WTC11 (cell line): Measurements from ENCODE around the gene NUP62.

Experiments
- CREB1 ChIP-seq: sonication (generic); formaldehyde crosslinking; IDR thresholded peaks from 2 replicates; pipeline ENCODE4 v1.8.0; 2023; ENCODE audit warnings: mild to moderate bottlenecking, missing genetic modification reagents
- FOXP1 ChIP-seq: sonication (generic); formaldehyde crosslinking; IDR thresholded peaks from 2 replicates; pipeline ENCODE4 v1.8.0; 2022; ENCODE audit warnings: missing genetic modification reagents, mild to moderate bottlenecking, moderate library complexity, borderline replicate concordance
- ZNF396 ChIP-seq: fragments of 250-450 bp; sonication (Bioruptor Pico); IDR thresholded peaks from 2 replicates; pipeline ENCODE4 v1.8.0; 2021; ENCODE audit warnings: mild to moderate bottlenecking, moderate library complexity, borderline replicate concordance
- TF ChIP-seq, protein P1 (sequence below): fragments of 200-600 bp; IDR thresholded peaks from 2 replicates; pipeline ENCODE4 v1.8.0; 2022; ENCODE audit warnings: antibody characterized with exemption
- TF ChIP-seq, protein P2 (sequence below): sonication (generic); formaldehyde crosslinking; conservative IDR thresholded peaks from 2 replicates; pipeline ENCODE4 v1.8.1; 2023; ENCODE audit warnings: mild to moderate bottlenecking, low read depth, missing genetic modification reagents, moderate library complexity
- TF ChIP-seq, protein P3 (sequence below): sonication (generic); formaldehyde crosslinking; IDR thresholded peaks from 2 replicates; pipeline ENCODE4 v1.8.1; 2023; ENCODE audit warnings: mild to moderate bottlenecking, missing genetic modification reagents, moderate library complexity
- TF ChIP-seq, protein P4 (sequence below): sonication (generic); formaldehyde crosslinking; IDR thresholded peaks from 2 replicates; pipeline ENCODE4 v1.8.0; 2022; ENCODE audit warnings: mild to moderate bottlenecking, missing genetic modification reagents
- TF ChIP-seq, protein P5 (sequence below): sonication (generic); formaldehyde crosslinking; IDR thresholded peaks from 2 replicates; pipeline ENCODE4 v1.8.0; 2022; ENCODE audit warnings: mild to moderate bottlenecking, missing genetic modification reagents
- TF ChIP-seq, protein P6 (sequence below): sonication (generic); formaldehyde crosslinking; IDR thresholded peaks from 2 replicates; pipeline ENCODE4 v1.8.1; 2022; ENCODE audit warnings: low read depth, mild to moderate bottlenecking, moderate library complexity, missing genetic modification reagents, borderline replicate concordance
- TF ChIP-seq, protein P7 (sequence below): sonication (generic); formaldehyde crosslinking; IDR thresholded peaks from 2 replicates; pipeline ENCODE4 v1.8.1; 2022; ENCODE audit warnings: low read depth, missing genetic modification reagents, borderline replicate concordance
- TF ChIP-seq, protein P8 (sequence below): fragments of 250-450 bp; sonication (Bioruptor Pico); IDR thresholded peaks from 2 replicates; pipeline ENCODE4 v1.9.0; 2021; ENCODE audit warnings: mild to moderate bottlenecking, borderline replicate concordance
- TF ChIP-seq, protein P9 (sequence below): sonication (generic); formaldehyde crosslinking; IDR thresholded peaks from 2 replicates; pipeline ENCODE4 v1.8.1; 2022; ENCODE audit warnings: mild to moderate bottlenecking, missing genetic modification reagents, moderate library complexity, borderline replicate concordance

DNA sequence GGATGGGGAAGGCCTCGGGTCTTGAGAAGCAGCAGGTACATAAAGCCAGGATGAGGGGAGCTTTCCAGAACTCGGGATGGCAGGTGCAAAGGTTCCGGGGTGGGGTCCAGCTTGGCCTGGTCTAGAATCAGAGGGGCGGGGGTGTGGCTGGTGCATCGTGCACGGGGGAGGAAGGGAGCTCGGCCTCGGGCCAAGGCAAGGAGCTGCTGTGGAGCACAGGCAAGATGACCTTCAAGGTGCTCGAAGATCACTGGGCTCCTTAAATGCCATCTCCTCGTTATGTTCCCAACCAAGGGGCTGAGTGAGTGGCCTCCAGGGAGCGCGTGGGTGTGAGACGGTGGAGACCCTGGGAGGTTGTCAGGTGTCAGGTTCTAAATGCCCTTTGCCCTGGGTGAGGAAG lies 47.8 kb upstream of the NUP62 start:
- TF ChIP-seq, protein P1, sequence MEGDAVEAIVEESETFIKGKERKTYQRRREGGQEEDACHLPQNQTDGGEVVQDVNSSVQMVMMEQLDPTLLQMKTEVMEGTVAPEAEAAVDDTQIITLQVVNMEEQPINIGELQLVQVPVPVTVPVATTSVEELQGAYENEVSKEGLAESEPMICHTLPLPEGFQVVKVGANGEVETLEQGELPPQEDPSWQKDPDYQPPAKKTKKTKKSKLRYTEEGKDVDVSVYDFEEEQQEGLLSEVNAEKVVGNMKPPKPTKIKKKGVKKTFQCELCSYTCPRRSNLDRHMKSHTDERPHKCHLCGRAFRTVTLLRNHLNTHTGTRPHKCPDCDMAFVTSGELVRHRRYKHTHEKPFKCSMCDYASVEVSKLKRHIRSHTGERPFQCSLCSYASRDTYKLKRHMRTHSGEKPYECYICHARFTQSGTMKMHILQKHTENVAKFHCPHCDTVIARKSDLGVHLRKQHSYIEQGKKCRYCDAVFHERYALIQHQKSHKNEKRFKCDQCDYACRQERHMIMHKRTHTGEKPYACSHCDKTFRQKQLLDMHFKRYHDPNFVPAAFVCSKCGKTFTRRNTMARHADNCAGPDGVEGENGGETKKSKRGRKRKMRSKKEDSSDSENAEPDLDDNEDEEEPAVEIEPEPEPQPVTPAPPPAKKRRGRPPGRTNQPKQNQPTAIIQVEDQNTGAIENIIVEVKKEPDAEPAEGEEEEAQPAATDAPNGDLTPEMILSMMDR = no peak
- TF ChIP-seq FOXP1 (CRISPR knock-in tag) (no peak), ZNF396 (CRISPR knock-in tag) (no peak), CREB1 (CRISPR knock-in tag) (no peak)
- TF ChIP-seq, protein P2, sequence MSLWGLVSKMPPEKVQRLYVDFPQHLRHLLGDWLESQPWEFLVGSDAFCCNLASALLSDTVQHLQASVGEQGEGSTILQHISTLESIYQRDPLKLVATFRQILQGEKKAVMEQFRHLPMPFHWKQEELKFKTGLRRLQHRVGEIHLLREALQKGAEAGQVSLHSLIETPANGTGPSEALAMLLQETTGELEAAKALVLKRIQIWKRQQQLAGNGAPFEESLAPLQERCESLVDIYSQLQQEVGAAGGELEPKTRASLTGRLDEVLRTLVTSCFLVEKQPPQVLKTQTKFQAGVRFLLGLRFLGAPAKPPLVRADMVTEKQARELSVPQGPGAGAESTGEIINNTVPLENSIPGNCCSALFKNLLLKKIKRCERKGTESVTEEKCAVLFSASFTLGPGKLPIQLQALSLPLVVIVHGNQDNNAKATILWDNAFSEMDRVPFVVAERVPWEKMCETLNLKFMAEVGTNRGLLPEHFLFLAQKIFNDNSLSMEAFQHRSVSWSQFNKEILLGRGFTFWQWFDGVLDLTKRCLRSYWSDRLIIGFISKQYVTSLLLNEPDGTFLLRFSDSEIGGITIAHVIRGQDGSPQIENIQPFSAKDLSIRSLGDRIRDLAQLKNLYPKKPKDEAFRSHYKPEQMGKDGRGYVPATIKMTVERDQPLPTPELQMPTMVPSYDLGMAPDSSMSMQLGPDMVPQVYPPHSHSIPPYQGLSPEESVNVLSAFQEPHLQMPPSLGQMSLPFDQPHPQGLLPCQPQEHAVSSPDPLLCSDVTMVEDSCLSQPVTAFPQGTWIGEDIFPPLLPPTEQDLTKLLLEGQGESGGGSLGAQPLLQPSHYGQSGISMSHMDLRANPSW (CRISPR knock-in tag) = no peak
- TF ChIP-seq, protein P3, sequence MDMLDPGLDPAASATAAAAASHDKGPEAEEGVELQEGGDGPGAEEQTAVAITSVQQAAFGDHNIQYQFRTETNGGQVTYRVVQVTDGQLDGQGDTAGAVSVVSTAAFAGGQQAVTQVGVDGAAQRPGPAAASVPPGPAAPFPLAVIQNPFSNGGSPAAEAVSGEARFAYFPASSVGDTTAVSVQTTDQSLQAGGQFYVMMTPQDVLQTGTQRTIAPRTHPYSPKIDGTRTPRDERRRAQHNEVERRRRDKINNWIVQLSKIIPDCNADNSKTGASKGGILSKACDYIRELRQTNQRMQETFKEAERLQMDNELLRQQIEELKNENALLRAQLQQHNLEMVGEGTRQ (CRISPR knock-in tag) = no peak
- TF ChIP-seq, protein P4, sequence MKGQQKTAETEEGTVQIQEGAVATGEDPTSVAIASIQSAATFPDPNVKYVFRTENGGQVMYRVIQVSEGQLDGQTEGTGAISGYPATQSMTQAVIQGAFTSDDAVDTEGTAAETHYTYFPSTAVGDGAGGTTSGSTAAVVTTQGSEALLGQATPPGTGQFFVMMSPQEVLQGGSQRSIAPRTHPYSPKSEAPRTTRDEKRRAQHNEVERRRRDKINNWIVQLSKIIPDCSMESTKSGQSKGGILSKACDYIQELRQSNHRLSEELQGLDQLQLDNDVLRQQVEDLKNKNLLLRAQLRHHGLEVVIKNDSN (CRISPR knock-in tag) = no peak
- TF ChIP-seq, protein P5, sequence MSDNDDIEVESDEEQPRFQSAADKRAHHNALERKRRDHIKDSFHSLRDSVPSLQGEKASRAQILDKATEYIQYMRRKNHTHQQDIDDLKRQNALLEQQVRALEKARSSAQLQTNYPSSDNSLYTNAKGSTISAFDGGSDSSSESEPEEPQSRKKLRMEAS = no peak
- TF ChIP-seq, protein P6, sequence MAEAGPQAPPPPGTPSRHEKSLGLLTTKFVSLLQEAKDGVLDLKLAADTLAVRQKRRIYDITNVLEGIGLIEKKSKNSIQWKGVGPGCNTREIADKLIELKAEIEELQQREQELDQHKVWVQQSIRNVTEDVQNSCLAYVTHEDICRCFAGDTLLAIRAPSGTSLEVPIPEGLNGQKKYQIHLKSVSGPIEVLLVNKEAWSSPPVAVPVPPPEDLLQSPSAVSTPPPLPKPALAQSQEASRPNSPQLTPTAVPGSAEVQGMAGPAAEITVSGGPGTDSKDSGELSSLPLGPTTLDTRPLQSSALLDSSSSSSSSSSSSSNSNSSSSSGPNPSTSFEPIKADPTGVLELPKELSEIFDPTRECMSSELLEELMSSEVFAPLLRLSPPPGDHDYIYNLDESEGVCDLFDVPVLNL (CRISPR knock-in tag) = no peak
- TF ChIP-seq, protein P7, sequence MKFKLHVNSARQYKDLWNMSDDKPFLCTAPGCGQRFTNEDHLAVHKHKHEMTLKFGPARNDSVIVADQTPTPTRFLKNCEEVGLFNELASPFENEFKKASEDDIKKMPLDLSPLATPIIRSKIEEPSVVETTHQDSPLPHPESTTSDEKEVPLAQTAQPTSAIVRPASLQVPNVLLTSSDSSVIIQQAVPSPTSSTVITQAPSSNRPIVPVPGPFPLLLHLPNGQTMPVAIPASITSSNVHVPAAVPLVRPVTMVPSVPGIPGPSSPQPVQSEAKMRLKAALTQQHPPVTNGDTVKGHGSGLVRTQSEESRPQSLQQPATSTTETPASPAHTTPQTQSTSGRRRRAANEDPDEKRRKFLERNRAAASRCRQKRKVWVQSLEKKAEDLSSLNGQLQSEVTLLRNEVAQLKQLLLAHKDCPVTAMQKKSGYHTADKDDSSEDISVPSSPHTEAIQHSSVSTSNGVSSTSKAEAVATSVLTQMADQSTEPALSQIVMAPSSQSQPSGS (CRISPR knock-in tag) = no peak
- TF ChIP-seq, protein P8, sequence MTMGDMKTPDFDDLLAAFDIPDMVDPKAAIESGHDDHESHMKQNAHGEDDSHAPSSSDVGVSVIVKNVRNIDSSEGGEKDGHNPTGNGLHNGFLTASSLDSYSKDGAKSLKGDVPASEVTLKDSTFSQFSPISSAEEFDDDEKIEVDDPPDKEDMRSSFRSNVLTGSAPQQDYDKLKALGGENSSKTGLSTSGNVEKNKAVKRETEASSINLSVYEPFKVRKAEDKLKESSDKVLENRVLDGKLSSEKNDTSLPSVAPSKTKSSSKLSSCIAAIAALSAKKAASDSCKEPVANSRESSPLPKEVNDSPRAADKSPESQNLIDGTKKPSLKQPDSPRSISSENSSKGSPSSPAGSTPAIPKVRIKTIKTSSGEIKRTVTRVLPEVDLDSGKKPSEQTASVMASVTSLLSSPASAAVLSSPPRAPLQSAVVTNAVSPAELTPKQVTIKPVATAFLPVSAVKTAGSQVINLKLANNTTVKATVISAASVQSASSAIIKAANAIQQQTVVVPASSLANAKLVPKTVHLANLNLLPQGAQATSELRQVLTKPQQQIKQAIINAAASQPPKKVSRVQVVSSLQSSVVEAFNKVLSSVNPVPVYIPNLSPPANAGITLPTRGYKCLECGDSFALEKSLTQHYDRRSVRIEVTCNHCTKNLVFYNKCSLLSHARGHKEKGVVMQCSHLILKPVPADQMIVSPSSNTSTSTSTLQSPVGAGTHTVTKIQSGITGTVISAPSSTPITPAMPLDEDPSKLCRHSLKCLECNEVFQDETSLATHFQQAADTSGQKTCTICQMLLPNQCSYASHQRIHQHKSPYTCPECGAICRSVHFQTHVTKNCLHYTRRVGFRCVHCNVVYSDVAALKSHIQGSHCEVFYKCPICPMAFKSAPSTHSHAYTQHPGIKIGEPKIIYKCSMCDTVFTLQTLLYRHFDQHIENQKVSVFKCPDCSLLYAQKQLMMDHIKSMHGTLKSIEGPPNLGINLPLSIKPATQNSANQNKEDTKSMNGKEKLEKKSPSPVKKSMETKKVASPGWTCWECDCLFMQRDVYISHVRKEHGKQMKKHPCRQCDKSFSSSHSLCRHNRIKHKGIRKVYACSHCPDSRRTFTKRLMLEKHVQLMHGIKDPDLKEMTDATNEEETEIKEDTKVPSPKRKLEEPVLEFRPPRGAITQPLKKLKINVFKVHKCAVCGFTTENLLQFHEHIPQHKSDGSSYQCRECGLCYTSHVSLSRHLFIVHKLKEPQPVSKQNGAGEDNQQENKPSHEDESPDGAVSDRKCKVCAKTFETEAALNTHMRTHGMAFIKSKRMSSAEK (CRISPR knock-in tag) = no peak
- TF ChIP-seq, protein P9, sequence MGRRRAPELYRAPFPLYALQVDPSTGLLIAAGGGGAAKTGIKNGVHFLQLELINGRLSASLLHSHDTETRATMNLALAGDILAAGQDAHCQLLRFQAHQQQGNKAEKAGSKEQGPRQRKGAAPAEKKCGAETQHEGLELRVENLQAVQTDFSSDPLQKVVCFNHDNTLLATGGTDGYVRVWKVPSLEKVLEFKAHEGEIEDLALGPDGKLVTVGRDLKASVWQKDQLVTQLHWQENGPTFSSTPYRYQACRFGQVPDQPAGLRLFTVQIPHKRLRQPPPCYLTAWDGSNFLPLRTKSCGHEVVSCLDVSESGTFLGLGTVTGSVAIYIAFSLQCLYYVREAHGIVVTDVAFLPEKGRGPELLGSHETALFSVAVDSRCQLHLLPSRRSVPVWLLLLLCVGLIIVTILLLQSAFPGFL (CRISPR knock-in tag) = no peak
